Fibroblast of skin of left biceps (primary cell): ENCODE data around the gene SLC38A3.

ENCODE experiments used
- DNase-seq, 2 experiments: peaks; one replicate each; pipeline ENCODE4 v3.0.0-alpha.2; 2013; ENCODE audit warnings: low read depth in 2 of 2

Gene SLC38A3

DNA sequence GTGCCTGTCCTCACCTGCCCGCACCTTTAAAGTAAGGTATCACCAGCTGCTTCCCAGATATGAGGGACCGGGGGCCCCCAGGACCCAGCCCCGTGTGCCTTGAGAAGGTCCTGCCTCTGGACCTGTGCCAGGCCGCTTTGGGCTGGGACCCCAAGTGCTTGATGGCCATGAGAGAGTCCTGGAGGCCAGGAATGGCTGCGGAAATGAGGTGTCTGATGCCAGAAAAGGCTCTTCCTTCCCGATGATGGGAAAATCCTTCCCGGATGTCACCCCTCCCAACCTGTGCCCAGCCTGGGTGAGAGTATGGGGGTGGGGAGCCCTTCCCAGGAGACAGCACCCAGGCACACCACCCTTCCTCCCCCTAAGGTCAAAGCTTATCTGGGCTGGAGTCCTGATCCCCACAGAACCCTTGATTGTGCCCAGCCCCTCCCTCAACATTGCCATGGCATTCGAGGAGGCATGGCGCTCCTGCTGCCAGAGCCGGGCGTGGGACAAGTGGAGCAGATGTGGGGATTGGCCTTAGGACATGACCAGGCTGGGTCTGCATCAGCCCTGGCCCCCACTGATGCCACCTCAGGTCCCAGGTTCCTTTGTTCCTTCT lies 35.7 kb upstream of the SLC38A3 start:
- no peak for DNase-seq

GRCh38 chr3:50169858-50170257 lies 35.2 kb upstream of the SLC38A3 start:
- DNase-seq = no peak

- no peak for DNase-seq
These were observed 34.4 kb upstream of the SLC38A3 start for GRCh38 chr3:50170689-50171088.

DNA sequence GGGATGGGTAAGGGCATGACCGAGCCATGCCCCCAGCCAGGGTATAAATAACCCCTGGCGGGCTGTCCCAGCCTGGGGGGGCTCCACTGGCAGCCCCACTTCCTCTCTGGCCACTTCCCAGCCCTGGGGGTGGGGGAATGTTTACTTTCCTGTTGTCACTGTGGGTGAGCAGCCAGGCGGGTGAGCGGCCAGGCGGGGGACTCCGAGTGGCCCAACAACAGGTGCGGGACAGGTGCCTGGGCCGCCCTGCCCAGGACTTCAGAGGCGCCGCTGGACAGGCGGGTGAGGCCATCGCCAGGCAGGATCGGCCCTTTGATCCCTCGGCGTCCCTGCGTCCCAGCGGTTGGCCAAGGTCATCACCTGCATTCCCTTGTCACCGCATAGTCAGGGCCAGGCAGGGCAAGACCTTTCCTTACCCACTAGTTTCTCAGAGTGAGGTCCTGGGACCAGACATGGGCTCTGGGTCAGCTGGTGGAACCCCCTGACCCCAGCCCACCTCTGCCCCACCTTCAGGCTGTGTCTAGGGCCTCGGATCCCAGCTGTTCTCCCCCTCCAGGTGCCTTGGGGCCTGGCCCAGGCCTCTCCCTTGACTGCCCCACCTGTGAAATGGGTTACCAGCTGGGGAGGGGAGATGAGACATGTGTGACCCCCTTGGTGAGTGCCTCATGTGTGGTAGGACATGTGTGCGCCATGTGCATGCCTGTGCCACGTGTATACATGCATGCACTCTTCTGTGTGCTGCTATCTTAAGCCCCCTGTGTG lies 33.4 kb upstream of the SLC38A3 start:
- no peak for DNase-seq

- no peak for DNase-seq
These were observed 32.3 kb upstream of the SLC38A3 start for GRCh38 chr3:50172626-50173220.

GRCh38 chr3:50173685-50174516 lies 31.2 kb upstream of the SLC38A3 start:
- DNase-seq = no peak

DNA sequence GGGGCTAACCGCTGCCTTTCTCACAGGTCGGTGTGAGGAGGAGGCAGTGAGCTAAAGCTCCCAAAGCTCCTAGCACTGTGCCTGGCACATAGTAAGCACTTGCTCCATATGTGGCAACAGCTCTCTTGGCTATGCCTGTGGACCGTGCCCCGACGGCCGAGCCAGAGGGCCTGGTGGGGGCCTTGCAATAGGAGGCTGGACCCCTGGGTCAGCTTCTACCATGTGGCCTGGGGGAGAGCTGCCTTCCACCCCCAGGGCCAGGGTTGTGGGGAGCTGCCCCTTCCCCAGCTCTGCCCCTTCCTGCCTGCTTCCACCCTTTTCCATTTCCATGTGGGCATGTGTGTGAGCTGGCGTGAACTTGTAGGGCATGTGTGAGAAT lies 30.6 kb upstream of the SLC38A3 start:
- DNase-seq = no peak

DNA sequence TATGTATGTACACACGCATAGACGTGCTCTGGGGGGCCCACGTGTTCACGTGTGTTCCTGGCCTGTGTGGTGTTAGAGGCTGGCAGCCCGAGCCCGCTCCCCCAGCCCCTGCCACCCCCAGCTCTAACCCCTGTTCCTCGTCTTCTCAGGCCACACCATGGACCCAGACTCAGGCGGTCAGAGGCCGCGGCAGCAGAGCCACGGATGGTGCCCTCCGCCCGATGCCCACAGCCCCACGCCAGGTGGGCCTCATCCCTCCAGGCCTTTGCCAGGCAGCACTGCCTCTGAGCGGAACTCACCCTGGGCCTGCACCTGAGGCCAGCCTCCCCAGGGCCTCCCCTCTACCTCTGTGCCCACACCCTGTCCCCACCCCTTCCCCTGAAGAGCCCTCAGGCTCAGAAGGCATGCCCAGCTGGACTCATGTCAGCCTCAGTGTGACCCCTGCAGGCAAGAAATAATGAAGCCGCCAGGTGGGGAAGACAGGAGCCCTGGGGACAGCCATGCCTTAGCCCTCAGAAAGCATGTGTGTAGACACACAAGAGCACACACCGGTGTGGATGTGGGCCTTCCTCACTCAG lies 30.0 kb upstream of the SLC38A3 start:
- no peak for DNase-seq

DNA sequence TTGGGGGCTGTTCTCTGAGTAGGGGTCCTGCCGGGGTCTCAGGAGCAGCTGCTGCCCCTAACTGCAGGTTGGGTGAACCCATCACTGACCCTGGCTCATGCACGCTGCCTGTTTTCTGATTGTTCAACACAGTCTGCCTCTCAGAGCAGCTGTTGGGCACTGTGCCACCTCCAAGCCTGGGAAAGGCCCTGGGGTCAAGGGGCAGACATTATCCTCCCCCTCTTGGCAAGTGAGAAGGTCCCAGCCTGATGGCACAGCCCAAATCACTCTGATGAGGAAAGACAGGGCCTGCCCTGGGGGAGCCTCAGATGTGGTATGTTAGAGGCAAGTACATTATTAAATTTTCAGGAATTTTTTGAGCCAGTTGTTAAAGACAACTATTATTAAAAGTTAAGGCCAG lies 27.7 kb upstream of the SLC38A3 start:
- DNase-seq = no peak

- DNase-seq = no peak
These were observed 25.4 kb upstream of the SLC38A3 start for GRCh38 chr3:50179710-50180109.

DNA sequence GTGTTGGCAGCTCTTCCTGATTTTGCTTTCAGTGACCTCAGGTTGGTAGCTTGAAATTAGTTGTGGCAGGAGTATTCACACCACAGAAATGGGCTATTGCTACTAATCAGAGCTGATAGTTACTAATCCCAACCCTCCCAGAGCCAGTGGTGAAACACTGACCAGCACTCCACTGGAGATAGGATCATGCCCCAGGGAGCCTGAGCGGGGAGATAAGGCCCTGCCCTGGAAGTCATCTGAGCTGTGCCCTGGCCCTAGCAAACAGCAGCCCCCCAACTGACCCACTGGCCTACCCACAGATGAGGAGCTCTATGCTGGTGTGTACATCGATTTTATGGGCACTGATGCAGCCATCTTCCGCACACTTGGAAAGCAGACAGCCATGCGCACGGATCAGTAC lies 23.1 kb upstream of the SLC38A3 start:
- no peak for DNase-seq

DNA sequence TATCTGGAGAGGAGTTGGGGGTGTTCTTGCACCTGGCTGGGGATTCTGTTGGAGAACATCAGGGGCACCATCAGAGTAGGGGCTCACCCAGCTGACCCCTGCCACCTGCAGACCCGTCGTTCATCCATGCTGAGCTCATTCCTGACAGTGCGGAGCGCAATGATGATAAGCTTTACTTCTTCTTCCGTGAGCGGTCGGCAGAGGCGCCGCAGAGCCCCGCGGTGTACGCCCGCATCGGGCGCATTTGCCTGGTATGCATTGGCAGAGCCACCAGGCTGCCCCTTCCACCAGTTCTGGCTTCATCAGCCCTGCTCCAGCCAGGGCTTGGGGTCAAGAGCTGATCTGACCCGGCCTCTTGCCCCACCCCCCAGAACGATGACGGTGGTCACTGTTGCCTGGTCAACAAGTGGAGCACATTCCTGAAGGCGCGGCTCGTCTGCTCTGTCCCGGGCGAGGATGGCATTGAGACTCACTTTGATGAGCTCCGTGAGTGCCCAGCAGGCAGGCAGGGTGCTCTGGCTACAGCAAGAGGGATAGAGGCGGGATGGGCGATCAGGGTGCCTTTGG lies 22.5 kb upstream of the SLC38A3 start:
- DNase-seq = no peak

GRCh38 chr3:50183755-50184154 lies 21.3 kb upstream of the SLC38A3 start:
- DNase-seq = no peak

DNA sequence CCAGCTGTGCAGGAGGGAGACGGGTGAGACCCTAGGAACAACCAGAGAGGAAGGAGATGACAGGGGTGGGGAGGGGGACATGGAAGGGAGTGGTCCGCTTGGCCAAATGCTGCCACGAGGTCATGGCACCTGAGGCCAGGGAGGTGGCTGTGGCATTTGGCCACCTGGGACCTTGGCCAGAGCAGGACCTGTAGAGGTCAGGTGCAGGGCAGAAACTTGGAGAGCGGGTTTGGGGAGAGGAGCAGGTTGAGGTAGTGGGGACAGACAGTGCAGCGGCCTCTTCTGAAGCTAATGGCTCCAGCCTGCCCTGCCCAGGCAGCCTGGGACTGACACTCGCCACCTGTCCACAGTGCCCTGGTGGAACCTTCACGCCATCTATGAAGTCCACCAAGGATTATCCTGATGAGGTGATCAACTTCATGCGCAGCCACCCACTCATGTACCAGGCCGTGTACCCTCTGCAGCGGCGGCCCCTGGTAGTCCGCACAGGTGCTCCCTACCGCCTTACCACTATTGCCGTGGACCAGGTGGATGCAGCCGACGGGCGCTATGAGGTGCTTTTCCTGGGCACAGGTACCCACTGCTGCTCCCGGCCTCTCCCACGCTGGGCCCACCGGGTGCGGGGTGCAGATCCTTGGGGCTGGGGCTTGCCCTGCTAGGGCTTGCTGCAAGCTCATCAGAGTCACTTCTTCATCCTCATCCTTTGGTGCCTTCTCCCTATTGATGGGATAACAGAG lies 20.7 kb upstream of the SLC38A3 start:
- no peak for DNase-seq

- DNase-seq = no peak
These were observed 19.8 kb upstream of the SLC38A3 start for GRCh38 chr3:50185230-50185629.

DNA sequence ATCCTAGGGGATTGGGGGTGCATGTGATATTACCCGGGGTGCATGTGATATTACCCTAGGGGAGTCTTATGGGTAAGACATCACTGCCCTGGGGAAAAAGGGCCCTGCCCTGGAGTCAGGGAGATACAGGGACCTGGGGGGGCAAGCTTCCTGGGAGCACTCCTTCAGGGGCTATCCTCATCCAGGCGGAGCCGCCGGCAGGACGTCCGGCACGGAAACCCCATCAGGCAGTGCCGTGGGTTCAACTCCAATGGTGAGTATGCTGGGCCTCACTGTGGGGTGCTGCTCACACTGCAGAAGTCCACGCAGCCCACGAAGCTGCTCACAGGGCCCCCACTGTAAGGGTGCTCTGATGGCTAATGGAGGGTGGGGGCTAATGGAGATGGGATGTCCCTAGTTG lies 19.0 kb upstream of the SLC38A3 start:
- DNase-seq = no peak

DNA sequence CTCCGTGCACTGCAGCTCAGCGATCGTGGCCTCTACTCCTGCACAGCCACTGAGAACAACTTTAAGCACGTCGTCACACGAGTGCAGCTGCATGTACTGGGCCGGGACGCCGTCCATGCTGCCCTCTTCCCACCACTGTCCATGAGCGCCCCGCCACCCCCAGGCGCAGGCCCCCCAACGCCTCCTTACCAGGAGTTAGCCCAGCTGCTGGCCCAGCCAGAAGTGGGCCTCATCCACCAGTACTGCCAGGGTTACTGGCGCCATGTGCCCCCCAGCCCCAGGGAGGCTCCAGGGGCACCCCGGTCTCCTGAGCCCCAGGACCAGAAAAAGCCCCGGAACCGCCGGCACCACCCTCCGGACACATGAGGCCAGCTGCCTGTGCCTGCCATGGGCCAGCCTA lies 17.3 kb upstream of the SLC38A3 start:
- DNase-seq = no peak

DNA sequence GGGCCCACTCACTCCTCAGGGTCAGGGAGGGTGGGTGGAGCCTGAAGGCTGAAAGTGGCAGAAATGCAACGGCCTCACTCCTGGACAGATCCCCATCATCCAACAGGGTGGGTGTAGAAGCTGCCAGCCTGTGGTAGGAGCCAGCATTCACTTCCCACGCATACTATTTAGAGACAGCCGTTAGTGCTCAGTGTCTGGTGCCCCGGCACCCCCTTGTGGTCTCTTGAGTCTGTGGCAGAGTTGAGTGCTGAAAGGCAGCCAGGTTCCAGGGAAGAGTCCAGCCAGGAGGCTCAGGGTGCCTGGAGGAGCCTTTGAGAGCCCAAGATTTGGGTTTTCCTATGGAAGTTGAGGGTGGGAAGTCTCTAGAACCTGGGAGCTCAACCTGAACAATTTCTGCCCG lies 15.8 kb upstream of the SLC38A3 start:
- peak; percentile 44 to 49 for DNase-seq

DNA sequence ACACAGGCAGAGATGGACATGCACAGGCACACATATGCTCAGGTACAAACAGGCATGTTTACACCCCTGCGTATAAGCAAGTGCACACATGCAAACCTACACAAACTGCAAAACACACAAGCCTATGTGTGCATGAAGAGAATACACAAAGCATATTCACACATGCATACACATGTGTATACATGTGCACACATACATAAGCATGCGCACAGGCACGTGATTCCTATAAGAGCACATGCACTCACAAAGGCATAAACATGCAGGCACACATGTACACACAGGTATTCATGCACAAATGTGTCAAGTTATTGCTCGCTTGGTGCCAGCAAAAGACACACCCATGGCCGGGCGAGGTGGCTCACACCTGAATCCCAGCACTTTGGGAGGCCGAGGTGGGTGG lies 15.1 kb upstream of the SLC38A3 start:
- no peak for DNase-seq

- DNase-seq = no peak
These were observed 14.0 kb upstream of the SLC38A3 start, which contains the start of gene GNAT1 for GRCh38 chr3:50190936-50191660. Gene GNAT1 (plus strand): TSS chr3:50191610. CDS start chr3:50191726, 116 bp downstream.
